Prostate gland (tissue), 2 donors: ENCODE data around the gene BOLL.

Source experiments
- CTCF ChIP-seq, 4 experiments: fragments of 200-600 bp in 2 of 4; fragments of 450-650 bp in 2 of 4; sonication (generic) in 2 of 4; IDR thresholded peaks; 1 replicate in 3 of 4; 2 replicates in 1 of 4; pipeline ENCODE4 v1.5.1; 2016 to 2019; ENCODE audit warnings: antibody characterized with exemption in 4 of 4, mild to moderate bottlenecking in 2 of 4, moderate library complexity in 2 of 4
- POLR2A ChIP-seq: fragments of 450-650 bp; IDR thresholded peaks from one replicate; pipeline ENCODE4 v1.6.1; 2016; ENCODE audit warnings: antibody characterized with exemption, mild to moderate bottlenecking
- POLR2AphosphoS5 ChIP-seq: sonication (generic); formaldehyde crosslinking; IDR thresholded peaks from one replicate; pipeline ENCODE4 v1.6.1; 2017; ENCODE audit warnings: antibody characterized with exemption

GRCh38 chr2:197759013-197759412 lies 26.1 kb downstream of the BOLL start:
- TF ChIP-seq POLR2AphosphoS5 (no peak), CTCF (IDR thresholded peaks at IDR 0.05) (no peak), POLR2A (no peak)
